ENCODE measurements around the gene PLCL2.

DNA sequence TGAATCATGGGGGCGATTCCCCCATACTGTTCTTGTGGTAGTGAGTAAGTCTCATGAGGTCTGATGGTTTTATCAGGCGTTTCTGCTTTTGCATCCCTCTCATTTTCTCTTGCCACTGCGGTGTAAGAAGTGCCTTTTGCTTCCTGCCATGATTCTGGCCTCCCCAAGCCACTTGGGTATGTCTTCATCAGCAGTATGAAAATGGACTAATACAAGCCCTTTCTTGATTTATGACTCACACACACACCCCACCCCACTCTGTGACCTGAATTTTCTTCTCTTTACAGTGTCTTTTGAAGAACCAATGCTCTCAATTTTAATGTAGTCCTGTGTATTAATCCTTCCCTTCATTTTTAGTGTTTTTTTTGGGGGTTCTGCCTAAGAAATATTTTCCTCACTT is 244.8 kb downstream of the PLCL2 start:
- TF ChIP-seq, protein P1, sequence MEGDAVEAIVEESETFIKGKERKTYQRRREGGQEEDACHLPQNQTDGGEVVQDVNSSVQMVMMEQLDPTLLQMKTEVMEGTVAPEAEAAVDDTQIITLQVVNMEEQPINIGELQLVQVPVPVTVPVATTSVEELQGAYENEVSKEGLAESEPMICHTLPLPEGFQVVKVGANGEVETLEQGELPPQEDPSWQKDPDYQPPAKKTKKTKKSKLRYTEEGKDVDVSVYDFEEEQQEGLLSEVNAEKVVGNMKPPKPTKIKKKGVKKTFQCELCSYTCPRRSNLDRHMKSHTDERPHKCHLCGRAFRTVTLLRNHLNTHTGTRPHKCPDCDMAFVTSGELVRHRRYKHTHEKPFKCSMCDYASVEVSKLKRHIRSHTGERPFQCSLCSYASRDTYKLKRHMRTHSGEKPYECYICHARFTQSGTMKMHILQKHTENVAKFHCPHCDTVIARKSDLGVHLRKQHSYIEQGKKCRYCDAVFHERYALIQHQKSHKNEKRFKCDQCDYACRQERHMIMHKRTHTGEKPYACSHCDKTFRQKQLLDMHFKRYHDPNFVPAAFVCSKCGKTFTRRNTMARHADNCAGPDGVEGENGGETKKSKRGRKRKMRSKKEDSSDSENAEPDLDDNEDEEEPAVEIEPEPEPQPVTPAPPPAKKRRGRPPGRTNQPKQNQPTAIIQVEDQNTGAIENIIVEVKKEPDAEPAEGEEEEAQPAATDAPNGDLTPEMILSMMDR (IDR thresholded peaks at IDR 0.05), result no peak
- TF ChIP-seq POLR2A (IDR thresholded peaks at IDR 0.05) (no peak), POLR2AphosphoS5 (IDR thresholded peaks at IDR 0.05) (no peak)

Measured in prostate gland (tissue), 2 donors.